Neural cell (in vitro differentiated cells): ENCODE measurements around the gene CAMK2A. TPM values are rescaled to one million over a fixed set of nuclear protein-coding genes. Genes with fewer than 3 reads are reported as not detected.
A peak's percentile ranks its signal among the peaks of the same experiment; 100 is the strongest.

Experiments used
- H2AFZ ChIP-seq: fragments of 200-600, 300-800 bp; sonication (generic), shearing (Covaris generic); 2 replicates; pipeline ENCODE4 v1.6.0; 2014; ENCODE audit warnings: low read depth, mild to moderate bottlenecking, antibody characterized with exemption, low read length, moderate library complexity
- H3F3A ChIP-seq: fragments of 200-600 bp; shearing (Covaris generic); 2 replicates; pipeline ENCODE4 v1.6.1; 2016; ENCODE audit warnings: mild to moderate bottlenecking, moderate library complexity, mixed read lengths, antibody characterized with exemption, low read length; ENCODE audit not compliant: insufficient read depth, poor library complexity, severe bottlenecking
- H3K27ac ChIP-seq: fragments of 200-600, 300-800 bp; sonication (generic), shearing (Covaris generic); 2 replicates; pipeline ENCODE4 v1.5.1; 2014; ENCODE audit warnings: mild to moderate bottlenecking, low read length, moderate library complexity
- H3K27me3 ChIP-seq: fragments of 300-800, 200-600 bp; sonication (generic), shearing (Covaris generic); 2 replicates; pipeline ENCODE4 v1.6.0; 2014; ENCODE audit warnings: mild to moderate bottlenecking, low read depth, low read length, moderate library complexity; ENCODE audit not compliant: insufficient read depth
- H3K36me3 ChIP-seq: fragments of 300-800, 200-600 bp; sonication (generic), shearing (Covaris generic); 2 replicates; pipeline ENCODE4 v1.5.1; 2014; ENCODE audit warnings: mild to moderate bottlenecking, antibody characterized with exemption, low read length, moderate library complexity; ENCODE audit not compliant: insufficient read depth
- H3K4me2 ChIP-seq: fragments of 300-800, 200-600 bp; sonication (generic), shearing (Covaris generic); 2 replicates; pipeline ENCODE4 v1.6.0; 2014; ENCODE audit warnings: mild to moderate bottlenecking, low read length
- H3K4me3 ChIP-seq: fragments of 300-800, 200-600 bp; sonication (generic), shearing (Covaris generic); 2 replicates; pipeline ENCODE4 v1.5.1; 2014; ENCODE audit warnings: mild to moderate bottlenecking, low read length, moderate library complexity
- H3K79me2 ChIP-seq: fragments of 200-600 bp; shearing (Covaris generic); replicated peaks from 2 replicates; pipeline ENCODE4 v1.6.0; 2014; ENCODE audit warnings: mild to moderate bottlenecking, low read length, moderate library complexity; ENCODE audit not compliant: insufficient read depth
- H3K9ac ChIP-seq: fragments of 300-800, 200-600 bp; sonication (generic), shearing (Covaris generic); 2 replicates; pipeline ENCODE4 v1.6.1; 2016; ENCODE audit warnings: mild to moderate bottlenecking, low read length, mixed read lengths
- H3K9me2 ChIP-seq: fragments of 200-600 bp; shearing (Covaris generic); 2 replicates; pipeline ENCODE4 v1.6.1; 2016; ENCODE audit warnings: mild to moderate bottlenecking, low read length, mixed read lengths; ENCODE audit not compliant: insufficient read depth
- H3K9me3 ChIP-seq: fragments of 200-600, 300-800 bp; sonication (generic), shearing (Covaris generic); 2 replicates; pipeline ENCODE4 v1.6.1; 2016; ENCODE audit warnings: mild to moderate bottlenecking, mixed run types, low read length, moderate library complexity, mixed read lengths
- H4K20me1 ChIP-seq: fragments of 200-600 bp; shearing (Covaris generic); 2 replicates; pipeline ENCODE4 v1.6.1; 2016; ENCODE audit warnings: mild to moderate bottlenecking, mixed run types; ENCODE audit not compliant: insufficient read depth
- CTCF ChIP-seq: fragments of 450-650 bp; IDR thresholded peaks from 2 replicates; pipeline ENCODE4 v1.5.1; 2014; ENCODE audit warnings: antibody characterized with exemption, mild to moderate bottlenecking, moderate library complexity; ENCODE audit not compliant: poor library complexity, severe bottlenecking
- EP300 ChIP-seq: fragments of 450-650 bp; conservative IDR thresholded peaks from 2 replicates; pipeline ENCODE4 v1.6.1; 2014; ENCODE audit warnings: antibody characterized with exemption, mild to moderate bottlenecking, moderate library complexity; ENCODE audit not compliant: poor library complexity, severe bottlenecking
- EZH2 ChIP-seq: fragments of 200-600, 300-800 bp; shearing (Covaris generic), sonication (generic); IDR thresholded peaks from 2 replicates; pipeline ENCODE4 v1.6.1; 2014; ENCODE audit warnings: antibody characterized with exemption, low read length, borderline replicate concordance, mild to moderate bottlenecking; ENCODE audit not compliant: insufficient read depth, poor library complexity, severe bottlenecking
- MXI1 ChIP-seq: fragments of 450-650 bp; conservative IDR thresholded peaks from 2 replicates; pipeline ENCODE4 v1.6.1; 2014; ENCODE audit warnings: antibody characterized with exemption, mild to moderate bottlenecking; ENCODE audit not compliant: poor library complexity, severe bottlenecking
- POLR2AphosphoS5 ChIP-seq: IDR thresholded peaks from 2 replicates; pipeline ENCODE4 v1.6.1; 2012
- RAD21 ChIP-seq: fragments of 450-650 bp; conservative IDR thresholded peaks from 2 replicates; pipeline ENCODE4 v1.6.1; 2014; ENCODE audit warnings: antibody characterized with exemption, mild to moderate bottlenecking, moderate library complexity
- SMC3 ChIP-seq: fragments of 450-650 bp; conservative IDR thresholded peaks from 2 replicates; pipeline ENCODE4 v1.6.1; 2014; ENCODE audit warnings: antibody characterized with exemption, mild to moderate bottlenecking, moderate library complexity; ENCODE audit not compliant: poor library complexity
- TAF1 ChIP-seq: IDR thresholded peaks from 2 replicates; pipeline ENCODE4 v1.6.1; 2012; ENCODE audit warnings: low read depth
- polyA plus RNA-seq: library from polyadenylated mRNA; depleted of rRNA; stranded (reverse); fragments of >200 nt; gene quantifications from 2 replicates; pipeline ENCODE4 v1.2.3, GENCODE V29; 2014
- TF ChIP-seq, protein P1 (sequence below): IDR thresholded peaks from 2 replicates; pipeline ENCODE4 v1.6.1; 2012; ENCODE audit warnings: borderline replicate concordance

CAMK2A gene
- polyA plus RNA-seq, 1 donor from 2014 or later: 61.7 TPM

- peaks cover 15% of the 10 kb centered on the region for H3F3A ChIP-seq
- no peaks in the 10 kb centered on the region for H4K20me1 ChIP-seq
- peak overlapping the region; percentile 19 for H3K4me3 ChIP-seq
- no peak overlapping the region for H2AFZ ChIP-seq
- H3K79me2 ChIP-seq: no peaks in the 10 kb centered on the region
- no peaks in the 10 kb centered on the region for H3K9me3 ChIP-seq
- H3K36me3 ChIP-seq: no peaks in the 10 kb centered on the region
- peak overlapping the region; percentile 75 for H3K27ac ChIP-seq
- H3K4me2 ChIP-seq: no peak overlapping the region
- H3K9me2 ChIP-seq: no peaks in the 10 kb centered on the region
- H3K27me3 ChIP-seq: no peaks in the 10 kb centered on the region
- TF ChIP-seq POLR2AphosphoS5 (peak; percentile 64), SMC3 (no peak), CTCF (no peak), EP300 (peak; percentile 80), RAD21 (no peak), MXI1 (no peak), EZH2 (no peak), TAF1 (no peak)
- TF ChIP-seq, protein P1, sequence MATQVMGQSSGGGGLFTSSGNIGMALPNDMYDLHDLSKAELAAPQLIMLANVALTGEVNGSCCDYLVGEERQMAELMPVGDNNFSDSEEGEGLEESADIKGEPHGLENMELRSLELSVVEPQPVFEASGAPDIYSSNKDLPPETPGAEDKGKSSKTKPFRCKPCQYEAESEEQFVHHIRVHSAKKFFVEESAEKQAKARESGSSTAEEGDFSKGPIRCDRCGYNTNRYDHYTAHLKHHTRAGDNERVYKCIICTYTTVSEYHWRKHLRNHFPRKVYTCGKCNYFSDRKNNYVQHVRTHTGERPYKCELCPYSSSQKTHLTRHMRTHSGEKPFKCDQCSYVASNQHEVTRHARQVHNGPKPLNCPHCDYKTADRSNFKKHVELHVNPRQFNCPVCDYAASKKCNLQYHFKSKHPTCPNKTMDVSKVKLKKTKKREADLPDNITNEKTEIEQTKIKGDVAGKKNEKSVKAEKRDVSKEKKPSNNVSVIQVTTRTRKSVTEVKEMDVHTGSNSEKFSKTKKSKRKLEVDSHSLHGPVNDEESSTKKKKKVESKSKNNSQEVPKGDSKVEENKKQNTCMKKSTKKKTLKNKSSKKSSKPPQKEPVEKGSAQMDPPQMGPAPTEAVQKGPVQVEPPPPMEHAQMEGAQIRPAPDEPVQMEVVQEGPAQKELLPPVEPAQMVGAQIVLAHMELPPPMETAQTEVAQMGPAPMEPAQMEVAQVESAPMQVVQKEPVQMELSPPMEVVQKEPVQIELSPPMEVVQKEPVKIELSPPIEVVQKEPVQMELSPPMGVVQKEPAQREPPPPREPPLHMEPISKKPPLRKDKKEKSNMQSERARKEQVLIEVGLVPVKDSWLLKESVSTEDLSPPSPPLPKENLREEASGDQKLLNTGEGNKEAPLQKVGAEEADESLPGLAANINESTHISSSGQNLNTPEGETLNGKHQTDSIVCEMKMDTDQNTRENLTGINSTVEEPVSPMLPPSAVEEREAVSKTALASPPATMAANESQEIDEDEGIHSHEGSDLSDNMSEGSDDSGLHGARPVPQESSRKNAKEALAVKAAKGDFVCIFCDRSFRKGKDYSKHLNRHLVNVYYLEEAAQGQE: no peak
- H3K9ac ChIP-seq: peak overlapping the region; percentile 21
Measured at GRCh38 chr5:150312518-150312917, 22.9 kb upstream of the CAMK2A start.

- H3K9me3 ChIP-seq: no peaks in the 10 kb centered on the region
Measured at GRCh38 chr5:150311015-150311692, 21.6 kb upstream of the CAMK2A start.

More at GRCh38 chr5:150311015-150311692, 21.6 kb upstream of the CAMK2A start:
- Histone ChIP-seq H3K9ac (no peak overlapping the region), H3K4me3 (no peak overlapping the region), H3K9me2 (no peaks in the 10 kb centered on the region), H3K4me2 (no peak overlapping the region), H3K36me3 (no peaks in the 10 kb centered on the region), H3F3A (peaks cover 15% of the 10 kb centered on the region), H4K20me1 (no peaks in the 10 kb centered on the region), H3K27ac (peak overlapping the region; percentile 97), H2AFZ (no peak overlapping the region), H3K79me2 (no peaks in the 10 kb centered on the region), H3K27me3 (no peaks in the 10 kb centered on the region)
- TF ChIP-seq SMC3 (no peak), EP300 (no peak), MXI1 (no peak), TAF1 (no peak), EZH2 (no peak), RAD21 (no peak), POLR2AphosphoS5 (no peak), CTCF (no peak)
- TF ChIP-seq, protein P1: no peak
